ENCODE data around the gene DHRS11.
"Not testable (repeated sequence)": the region's sequence is repeated elsewhere in the genome, so short reads cannot be mapped to it uniquely, and the experiment has no call there.

The DHRS11 gene

DNA sequence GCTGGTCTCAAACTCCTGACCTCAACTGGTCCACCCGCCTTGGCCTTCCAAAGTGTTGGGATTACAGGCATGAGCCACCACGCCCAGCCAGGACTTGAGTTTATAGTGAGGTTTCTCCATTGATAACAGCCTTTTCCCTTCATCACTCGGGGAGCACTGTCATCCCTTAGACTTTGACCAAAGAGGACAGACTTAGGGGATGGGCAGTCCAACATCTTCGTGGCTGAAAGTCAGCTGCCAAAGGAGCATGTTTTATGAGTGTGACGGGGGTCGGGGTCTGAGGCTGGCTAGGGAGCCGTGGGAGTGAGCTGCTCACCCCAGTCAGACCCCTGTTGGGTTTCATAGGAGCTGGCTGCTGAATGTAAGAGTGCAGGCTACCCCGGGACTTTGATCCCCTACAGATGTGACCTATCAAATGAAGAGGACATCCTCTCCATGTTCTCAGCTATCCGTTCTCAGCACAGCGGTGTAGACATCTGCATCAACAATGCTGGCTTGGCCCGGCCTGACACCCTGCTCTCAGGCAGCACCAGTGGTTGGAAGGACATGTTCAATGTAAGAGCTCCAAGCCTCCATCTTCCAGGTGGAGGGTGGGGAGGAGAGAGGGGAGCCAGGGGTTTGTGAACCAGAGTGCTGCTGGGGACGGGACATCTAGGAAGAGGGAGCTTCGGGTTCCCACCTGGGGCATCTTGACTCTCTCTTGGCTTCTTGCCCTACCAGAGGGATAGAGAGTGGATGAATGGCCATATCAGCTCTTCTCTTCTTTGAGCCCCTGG lies 3.1 kb downstream of the DHRS11 start:
- DNase-seq: no peak

DNA sequence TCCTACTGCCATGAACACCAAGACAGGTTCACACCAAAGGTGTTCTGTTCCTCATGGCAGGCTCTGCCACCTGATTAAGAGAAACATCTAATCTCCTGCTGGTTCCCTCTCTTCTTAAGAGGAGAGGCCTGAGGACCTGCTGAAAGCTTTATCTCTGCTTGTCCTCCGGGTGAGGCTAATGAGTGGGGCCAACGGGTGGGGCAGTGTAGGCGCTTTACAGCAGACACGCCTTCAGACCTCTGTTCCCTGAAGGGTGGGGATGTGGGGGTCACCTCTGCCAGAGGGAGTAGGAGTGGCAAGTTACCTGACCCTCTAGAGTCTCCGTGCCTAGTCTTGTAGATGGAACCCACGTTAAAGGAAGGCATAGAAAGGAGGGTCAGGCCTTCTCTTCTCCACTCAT lies 5.5 kb downstream of the DHRS11 start:
- DNase-seq: no peak

DNA sequence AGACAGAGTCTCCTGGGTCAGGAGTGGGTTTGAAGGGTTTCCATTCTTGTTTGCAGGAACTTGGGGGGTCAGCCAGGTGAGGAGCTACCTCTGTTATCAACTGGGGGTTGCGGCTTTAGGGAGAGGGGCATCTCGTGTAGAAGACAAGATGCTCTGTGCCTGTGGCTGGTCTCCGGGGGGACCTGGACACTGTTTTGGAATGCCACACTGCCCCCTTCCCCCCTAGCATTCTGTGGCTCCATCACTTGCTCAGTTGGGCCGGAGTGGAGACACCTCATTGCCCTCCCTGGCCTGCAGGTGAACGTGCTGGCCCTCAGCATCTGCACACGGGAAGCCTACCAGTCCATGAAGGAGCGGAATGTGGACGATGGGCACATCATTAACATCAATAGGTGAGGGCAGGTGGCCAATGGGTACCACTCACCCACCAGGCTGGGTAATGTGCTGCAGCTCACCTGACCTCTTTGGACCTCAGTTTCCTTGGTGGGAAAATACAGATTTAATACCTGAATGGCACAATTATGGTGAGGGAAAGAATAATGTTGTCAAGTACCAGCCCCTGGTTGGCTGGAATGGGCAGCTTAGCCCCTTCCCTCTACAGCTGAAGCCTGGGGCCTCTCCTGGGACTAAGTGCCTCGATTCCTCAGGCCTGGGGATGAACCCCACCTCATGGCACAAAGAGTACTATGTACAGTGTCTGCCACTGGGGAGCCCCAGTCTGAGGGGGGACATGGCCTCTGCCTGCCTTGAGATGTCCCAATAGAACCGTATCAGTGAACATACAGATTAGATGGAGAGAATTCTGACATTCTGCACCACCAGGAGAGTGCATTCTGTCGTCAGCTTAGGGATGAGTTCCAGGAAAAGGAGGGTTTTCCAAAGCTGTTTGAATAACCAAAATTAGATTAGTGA lies 6.4 kb downstream of the DHRS11 start:
- no peak for DNase-seq

DNA sequence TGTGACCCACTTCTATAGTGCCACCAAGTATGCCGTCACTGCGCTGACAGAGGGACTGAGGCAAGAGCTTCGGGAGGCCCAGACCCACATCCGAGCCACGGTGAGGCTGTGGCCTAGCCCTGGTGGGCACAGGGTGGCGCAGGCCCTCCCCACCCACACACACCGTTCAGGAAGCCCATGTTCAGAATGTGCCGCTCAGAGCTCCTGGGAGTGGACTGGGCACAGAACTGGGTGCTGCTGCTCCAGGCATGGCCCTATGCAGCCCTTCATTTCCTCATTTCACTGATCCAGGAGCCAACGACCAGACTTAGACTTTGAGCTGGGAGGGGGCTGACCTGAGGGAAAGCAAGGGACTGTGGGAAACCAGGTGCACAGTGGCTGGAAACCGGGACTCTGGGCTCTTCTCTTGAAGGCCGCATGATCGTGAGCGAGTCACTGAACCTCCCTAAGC lies 7.3 kb downstream of the DHRS11 start:
- no peak for DNase-seq

DNA sequence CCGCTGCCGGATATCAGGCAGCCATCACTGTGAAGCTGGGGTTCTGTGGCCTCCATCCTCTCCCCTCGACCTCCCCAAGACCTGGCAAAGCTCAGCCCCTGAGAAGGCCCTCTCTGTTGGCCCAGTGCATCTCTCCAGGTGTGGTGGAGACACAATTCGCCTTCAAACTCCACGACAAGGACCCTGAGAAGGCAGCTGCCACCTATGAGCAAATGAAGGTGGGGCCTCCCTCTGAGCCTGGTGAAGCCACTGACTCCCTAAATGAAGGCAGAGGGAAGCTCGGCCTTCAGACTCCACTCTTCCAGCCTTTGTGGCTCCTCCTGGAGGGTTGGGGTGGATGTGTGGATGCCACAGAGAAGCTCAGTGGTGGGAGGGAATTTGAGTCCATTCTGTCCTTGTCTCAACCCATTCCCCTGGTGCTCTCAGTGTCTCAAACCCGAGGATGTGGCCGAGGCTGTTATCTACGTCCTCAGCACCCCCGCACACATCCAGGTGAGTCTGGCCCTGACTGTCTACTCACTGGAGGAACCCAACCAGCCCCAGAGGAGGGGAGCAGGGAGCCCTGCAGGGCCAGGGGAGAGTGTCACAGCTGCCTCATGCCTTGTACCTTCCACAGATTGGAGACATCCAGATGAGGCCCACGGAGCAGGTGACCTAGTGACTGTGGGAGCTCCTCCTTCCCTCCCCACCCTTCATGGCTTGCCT lies 8.0 kb downstream of the DHRS11 start:
- DNase-seq: no peak

DNA sequence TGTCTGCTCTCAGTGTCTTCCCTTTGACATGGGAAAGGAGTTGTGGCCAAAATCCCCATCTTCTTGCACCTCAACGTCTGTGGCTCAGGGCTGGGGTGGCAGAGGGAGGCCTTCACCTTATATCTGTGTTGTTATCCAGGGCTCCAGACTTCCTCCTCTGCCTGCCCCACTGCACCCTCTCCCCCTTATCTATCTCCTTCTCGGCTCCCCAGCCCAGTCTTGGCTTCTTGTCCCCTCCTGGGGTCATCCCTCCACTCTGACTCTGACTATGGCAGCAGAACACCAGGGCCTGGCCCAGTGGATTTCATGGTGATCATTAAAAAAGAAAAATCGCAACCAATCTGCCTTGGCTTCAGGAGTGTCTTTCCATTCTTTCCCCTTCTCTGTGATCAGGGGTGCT lies 8.8 kb downstream of the DHRS11 start:
- DNase-seq: no peak

DNA sequence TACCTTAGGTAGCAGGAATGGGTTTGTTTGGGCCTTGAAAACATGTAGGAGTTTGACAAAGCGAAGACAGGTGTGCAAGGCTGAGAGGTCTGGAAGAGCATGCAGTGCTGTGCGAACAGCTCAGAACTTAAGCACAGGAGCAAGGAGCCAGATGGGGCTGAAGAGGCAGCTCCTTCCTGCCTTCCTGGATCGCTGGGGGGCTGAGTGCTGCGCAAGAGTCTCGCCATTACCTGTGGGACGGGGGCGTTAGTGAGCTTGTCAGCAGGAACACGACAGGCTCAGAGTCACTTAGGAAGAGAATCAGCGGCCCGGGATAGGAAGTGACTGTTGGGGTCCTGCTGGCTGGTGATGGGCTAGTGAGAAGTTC lies 9.2 kb downstream of the DHRS11 start:
- no peak for DNase-seq

DNA sequence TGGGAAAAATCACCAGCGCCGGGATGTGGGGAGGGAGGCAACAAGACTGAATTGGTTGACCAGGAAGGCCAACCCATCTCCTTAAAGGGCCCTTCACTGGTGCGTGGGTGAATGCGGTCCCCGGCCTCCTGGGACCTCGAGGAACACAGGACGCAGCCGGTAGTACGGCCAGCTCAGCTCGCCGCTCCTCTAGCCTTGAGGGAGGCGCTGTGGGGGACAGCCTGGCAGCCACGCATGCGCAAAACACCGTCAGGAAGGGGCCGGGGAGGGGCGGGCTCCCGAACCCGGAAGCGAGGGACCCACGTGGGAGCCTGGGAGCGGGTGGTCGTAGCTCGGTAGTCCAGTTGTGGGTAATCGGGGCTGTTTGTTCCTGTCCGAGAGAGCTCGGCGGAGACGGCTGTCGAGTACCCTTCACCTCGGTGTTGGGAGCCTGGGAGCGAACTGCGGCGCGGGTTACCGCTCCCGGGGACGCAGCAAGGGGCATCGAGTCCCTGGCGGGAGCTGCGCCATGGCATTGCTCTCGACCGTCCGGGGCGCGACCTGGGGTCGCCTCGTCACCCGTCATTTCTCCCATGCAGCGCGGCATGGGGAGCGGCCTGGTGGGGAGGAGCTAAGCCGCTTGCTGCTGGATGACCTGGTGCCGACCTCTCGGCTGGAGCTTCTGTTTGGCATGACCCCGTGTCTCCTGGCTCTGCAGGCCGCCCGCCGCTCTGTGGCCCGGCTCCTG lies 9.8 kb downstream of the DHRS11 start, which contains the start of gene MRM1:
TSS of gene MRM1 (plus strand) at position 281 of the 727 bp plus-strand sequence. CDS start at position 509, 228 bp downstream.
- peak; percentile 81 to 89 for DNase-seq

DNA sequence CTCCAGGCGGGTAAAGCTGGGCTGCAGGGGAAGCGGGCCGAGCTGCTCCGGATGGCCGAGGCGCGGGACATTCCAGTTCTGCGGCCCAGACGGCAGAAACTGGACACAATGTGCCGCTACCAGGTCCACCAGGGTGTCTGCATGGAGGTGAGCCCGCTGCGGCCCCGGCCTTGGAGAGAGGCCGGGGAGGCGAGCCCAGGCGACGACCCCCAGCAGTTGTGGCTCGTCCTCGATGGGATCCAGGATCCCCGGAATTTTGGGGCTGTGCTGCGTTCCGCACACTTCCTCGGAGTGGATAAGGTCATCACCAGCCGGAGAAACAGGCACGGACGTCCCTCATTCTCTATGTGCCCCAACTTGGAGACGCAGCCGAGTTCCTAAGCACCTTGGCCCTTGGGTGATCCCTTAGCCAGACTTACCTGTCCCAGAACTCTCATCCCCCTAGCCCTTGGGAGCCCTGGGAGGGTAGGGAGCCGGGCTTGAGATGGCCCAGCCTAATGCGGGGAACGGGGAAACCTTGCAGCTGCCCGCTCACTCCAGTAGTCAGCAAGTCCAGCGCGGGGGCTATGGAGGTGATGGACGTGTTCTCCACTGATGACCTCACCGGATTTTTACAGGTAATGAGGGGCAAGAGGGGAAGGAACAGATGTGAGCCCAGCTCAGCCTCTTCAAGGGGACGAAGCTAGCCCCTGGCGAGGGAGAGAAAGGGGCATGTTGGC lies 10.5 kb downstream of the DHRS11 start:
- no peak for DNase-seq

DNA sequence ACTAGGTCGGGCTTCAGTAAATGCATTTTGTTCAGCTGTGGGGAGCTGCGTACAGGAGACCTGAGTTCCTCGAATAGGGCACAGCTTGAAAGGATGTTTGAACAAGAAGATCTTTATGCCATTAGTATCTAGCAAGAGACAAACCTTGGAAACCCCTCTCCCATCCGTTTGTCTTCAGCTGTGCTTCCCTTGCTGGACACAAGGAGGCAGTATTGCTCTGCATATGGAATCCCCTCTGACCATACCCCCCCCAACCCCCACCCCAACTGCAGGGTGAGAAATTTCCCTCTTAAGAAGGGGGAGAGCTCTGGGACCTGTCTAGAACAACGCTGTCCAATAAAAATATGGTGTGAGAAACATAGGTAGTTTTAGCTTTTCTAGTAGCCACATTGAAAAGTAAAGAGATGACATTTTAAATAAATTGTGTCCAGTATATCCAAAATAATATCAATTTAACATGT lies 11.3 kb downstream of the DHRS11 start:
- DNase-seq: peak; percentile 24 to 51

DNA sequence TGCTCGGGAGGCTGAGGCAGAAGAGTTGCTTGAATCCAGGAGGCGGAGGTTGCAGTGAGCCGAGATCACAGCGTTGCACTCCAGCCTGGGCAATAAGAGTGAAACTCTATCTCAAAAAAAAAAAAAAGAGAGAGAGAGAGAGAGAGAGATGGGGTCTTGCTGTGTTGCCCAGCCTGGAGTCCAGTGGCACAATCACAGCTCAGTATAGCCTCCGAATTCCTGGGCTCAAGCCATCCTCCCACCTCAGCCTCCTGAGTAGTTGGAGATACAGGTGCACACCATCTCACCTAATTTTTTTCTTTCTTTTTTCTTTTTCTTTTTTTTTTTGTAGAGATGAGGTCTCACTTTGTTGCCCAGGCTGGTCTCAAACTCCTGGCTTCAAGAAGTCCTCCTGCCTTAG lies 13.3 kb downstream of the DHRS11 start:
- not testable (repeated sequence) for DNase-seq

DNA sequence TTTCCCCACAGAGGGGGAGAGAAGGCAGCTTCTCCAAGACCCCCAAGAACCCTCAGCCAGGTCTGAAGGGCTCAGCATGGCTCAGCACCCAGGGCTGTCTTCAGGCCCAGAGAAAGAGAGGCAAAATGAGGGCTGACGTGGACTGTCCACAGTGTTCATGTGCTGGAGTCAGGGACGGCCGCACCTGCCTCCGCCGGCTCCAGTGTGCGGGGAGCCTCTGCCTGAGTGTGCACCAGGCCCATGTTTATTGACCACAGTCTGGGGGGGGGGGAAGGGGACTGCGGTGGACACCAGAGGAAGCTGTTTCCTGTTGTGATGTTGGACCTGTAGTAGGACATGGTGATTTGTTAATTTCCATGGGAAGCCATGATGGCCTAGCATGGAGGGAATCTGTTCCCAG lies 16.6 kb downstream of the DHRS11 start:
- no peak for DNase-seq

DNA sequence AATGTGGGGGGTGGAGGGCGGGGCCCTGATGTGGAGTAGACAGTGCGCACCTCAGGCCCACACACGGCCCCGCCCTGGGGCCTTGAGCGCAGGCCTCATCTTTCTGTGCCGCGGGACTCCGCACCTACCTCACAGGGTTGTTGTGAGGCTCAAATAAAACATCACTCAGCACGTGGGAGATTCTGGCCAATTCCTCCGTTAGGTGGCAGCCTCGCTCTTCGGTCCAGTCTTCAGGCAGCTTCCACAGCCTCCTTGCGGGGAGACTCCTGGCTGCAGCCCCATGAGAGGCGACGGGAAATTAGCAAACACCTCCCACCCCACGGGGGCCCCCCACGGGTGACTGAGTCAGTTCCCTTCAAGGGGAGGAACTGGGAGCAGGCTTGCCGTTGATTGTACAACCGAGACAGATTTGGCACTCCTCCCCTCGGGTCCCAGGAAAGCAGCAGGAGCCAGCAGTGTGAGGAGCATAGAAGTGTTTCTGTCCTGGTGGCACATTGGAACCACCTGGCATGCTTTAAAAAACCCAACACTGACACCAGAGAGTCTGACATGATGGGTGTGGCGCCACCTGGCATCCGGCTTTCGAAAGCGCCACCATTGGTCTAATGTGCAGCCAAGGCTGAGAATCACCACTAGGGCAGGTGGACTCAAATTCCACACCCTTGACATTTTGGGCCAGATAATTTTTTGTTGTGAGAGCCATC lies 17.3 kb downstream of the DHRS11 start:
- DNase-seq: peak; percentile 34 to 55

DNA sequence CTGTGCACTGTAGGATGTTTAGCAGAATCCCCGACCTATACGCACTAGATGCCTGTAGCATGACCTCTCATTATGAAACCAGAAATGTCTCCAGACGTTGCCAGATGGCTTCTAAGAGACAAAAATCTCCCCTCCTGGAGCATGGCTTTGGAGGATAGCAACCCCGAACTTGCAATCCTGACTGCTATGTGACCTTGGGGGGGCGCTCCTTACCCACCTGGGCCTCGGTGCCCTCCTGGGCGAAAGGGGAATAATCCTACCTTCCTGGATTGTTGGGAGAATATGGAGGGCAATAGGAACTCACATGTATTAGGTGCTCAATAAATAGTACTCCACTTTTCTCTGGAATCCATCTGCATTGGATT lies 17.8 kb downstream of the DHRS11 start:
- DNase-seq: no peak

DNA sequence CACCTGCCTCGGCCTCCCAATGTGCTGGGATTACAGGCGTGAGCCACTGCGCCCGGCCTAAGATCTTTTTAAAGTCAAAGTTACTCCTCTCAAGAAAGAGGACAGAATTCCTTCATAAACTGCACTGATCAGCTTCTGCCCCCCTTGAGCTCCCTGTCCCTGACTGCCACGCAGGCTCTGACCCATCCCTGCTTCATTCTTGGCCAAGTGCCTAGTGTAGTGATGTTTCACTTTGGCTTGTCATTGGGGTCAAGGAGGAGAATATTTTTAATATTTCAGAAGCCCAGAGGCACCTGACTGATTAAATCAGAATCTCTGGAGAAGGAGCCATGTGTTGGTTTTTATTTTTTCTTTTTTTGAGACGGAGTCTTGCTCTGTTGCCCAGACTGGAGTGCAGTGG lies 18.8 kb downstream of the DHRS11 start:
- no peak for DNase-seq

DNA sequence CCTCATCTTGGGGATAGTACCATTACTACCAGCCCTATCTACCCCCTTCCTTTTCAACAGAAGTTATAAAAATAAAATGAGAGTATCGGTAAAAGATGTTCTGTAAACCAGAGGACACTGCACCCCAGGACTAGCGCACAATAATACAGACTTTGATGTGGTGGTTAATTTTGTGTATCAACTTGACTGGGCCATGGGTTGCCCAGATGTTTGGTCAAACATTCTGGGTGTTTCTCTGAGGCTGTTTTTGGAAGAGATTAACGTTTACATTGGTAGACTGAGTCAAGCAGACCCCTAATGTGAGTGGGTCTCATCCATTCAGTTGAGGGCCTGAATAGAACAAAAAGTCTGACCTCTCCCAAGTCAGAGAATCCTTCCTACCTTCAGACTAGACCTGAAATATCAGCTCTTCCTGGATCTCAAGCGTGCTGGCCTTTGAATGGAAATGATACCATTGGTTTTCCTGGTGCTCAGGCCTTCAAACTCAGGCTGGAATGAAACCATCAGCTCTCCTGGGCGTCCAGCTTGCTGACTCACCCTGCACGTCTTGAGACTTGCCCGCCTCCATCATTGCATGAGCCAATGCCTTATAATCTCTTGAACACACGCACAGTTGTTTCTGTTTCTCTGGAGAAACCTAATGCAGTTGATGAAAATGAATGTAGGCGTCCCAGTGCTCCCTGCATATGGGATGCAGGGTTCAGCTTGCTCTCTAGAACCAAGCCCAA lies 19.8 kb downstream of the DHRS11 start:
- no peak for DNase-seq

DNA sequence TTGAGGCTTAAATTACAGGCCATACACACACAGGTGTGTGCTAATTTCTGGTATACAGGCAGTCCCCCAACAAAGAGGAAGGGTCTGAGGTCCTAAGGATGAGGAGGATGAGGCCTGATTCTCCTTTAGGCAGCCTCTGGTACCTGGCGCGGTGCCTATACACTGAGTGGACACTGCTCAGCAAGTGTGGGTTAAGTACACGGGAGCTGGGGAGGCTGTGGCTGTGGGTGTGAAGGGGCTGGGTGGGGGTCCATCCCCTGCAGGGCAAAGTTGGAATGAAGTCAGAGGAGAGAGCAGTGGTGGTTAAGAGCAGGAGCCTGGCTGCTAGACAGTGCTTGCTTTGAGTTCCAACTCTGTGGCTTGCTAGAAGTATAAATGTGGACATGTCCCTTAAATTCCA lies 20.6 kb downstream of the DHRS11 start:
- DNase-seq: no peak

DNA sequence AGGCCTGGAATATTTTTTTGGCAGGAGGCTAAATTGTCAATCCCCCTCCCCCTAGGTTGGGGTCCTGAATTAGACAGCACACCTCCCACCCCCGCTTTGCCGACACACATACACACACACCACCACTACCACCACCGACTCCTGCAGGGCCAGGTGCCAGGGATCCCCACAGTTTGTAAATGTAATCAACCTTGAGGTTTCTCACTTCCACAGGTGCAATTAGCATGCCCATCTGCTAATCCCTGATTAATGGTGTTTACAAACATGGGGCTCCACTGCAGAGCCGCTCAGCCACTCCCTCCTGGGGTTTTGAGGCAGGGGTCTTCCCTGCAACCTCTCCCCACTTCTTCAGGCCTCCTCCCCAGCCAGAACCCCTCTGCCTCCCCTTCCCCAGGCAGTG lies 21.5 kb downstream of the DHRS11 start:
- no peak for DNase-seq

DNA sequence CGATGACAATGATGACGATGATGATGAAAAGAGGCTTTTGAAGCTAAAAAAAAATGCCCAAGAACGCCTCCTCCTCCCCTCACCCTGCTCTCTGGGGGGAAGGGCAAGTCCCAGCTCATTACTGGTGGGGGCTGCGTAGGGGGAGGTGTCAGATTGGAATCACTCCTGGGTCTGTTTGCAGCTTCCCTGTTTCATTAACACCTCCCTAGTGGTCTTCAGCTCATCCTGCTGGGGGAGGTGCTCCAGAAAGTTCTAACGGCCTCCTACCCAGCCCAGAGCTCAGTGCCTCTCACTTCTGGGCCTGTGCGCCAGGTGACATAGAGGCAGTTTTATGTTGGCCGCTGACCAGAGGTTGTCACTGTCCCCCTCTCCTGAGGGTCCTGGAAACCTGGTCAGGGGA lies 22.4 kb downstream of the DHRS11 start:
- no peak for DNase-seq

DNA sequence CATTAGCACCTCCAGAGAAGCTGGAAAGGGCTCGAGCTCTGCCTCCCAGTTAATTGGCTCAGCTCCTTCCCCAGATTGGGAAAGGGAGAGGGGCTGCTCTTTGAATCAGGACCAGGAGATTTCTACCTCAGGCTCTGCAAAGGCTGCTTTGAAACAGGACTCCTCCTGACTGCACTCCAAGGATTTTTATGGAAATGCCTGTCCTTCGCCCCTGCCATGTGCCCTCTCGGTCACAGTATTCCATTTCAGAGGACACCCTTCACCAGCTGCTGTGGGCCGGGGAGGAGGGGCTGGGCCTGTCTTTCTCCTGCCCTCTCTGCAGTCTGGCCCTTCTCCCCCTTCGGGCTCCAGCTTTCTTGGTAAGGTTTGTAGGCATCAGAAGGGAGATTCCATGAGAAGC lies 23.3 kb downstream of the DHRS11 start:
- peak in 1 of 2 experiments; percentile 9 for DNase-seq
